Left lung (tissue), 10 donors: ENCODE results near the gene RCOR2. TPM values are rescaled to one million over a fixed set of nuclear protein-coding genes. Genes with fewer than 3 reads are reported as not detected.

ENCODE experiments used
- ATAC-seq: fragments of 200-7000 bp; cut with Tn5 transposase; one replicate; pipeline ENCODE4 v1.9.1; 2020; ENCODE audit warnings: moderate library complexity
- DNase-seq, 4 donors: peaks; one replicate each; pipeline ENCODE4 v3.0.0-alpha.2; 2013 to 2020
- H3K27ac ChIP-seq, 2 donors: fragments of 200-600 bp; sonication (generic) in 1 of 2; one replicate each; pipeline versions ENCODE4 v1.5.0 to v1.8.0; 2020 to 2021
- H3K27me3 ChIP-seq, 2 donors: fragments of 200-600 bp; sonication (generic) in 1 of 2; one replicate each; pipeline versions ENCODE4 v1.5.0 to v1.8.0; 2020 to 2021
- H3K36me3 ChIP-seq, 2 donors: fragments of 200-600 bp; sonication (generic) in 1 of 2; one replicate each; pipeline versions ENCODE4 v1.5.0 to v1.8.0; 2020 to 2021
- H3K4me1 ChIP-seq, 2 donors: fragments of 200-600 bp; one replicate each; pipeline ENCODE4 v1.8.0; 2021
- H3K4me3 ChIP-seq, 2 donors: fragments of 200-600 bp; sonication (generic) in 1 of 2; one replicate each; pipeline versions ENCODE4 v1.5.0 to v1.8.0; 2020 to 2021; ENCODE audit warnings: mild to moderate bottlenecking in 1 of 2
- H3K9me3 ChIP-seq, 2 donors: fragments of 200-600 bp; sonication (generic) in 1 of 2; one replicate each; pipeline versions ENCODE4 v1.5.0 to v1.8.0; 2020 to 2021
- CTCF ChIP-seq, 2 donors: fragments of 200-600 bp; sonication (generic) in 1 of 2; IDR thresholded peaks; one replicate each; pipeline versions ENCODE4 v1.5.0 to v1.8.0; 2021; ENCODE audit warnings: antibody characterized with exemption in 2 of 2
- intact Hi-C, 2 donors: fragments of 100-400 bp; cut with DNase I; formaldehyde crosslinking; loops; one replicate each; pipeline versions ENCODE4 v1.11.2 to v1.14.2; 2022
- polyA plus RNA-seq, 6 donors: library from polyadenylated mRNA; unstranded; fragments of 120-200 nt; gene quantifications; one replicate each; pipeline ENCODE4 v1.2.1, GENCODE V29; 2013; ENCODE audit not compliant: insufficient read length in 6 of 6
- total RNA-seq, 2 donors: library from RNA; stranded (reverse); fragmentation: NEBNext Ultra II Directional; extraction: Animal tissue kit (Norgen Biotek cat#: 25700); gene quantifications; one replicate each; pipeline ENCODE4 v1.2.1, GENCODE V29; 2021
- donor health status: DM: no; HTN: yes; CAD: no.
- donor health status: DM: no; HTN: no; CAD: no.

The RCOR2 gene
- total and polyA plus RNA-seq, 8 donors = 0.45 to 17.4 (median 12.4) TPM

- intact Hi-C loops = no loop called here
- ATAC-seq (no peak), DNase-seq (no peak)
- TF ChIP-seq CTCF (IDR thresholded peaks at IDR 0.05) = no peak
- no peaks in the 10 kb centered on the region for H3K9me3 ChIP-seq
- H3K36me3 ChIP-seq = peaks cover 0 to 34% of the 10 kb centered on the region in 2 donors
- peaks cover 19 to 58% of the 10 kb centered on the region in 2 donors for H3K4me1 ChIP-seq
- no peak overlapping the region for H3K4me3 ChIP-seq
- peak overlapping the region in 1 of 2 donors; percentile 31 for H3K27ac ChIP-seq
- H3K27me3 ChIP-seq = no peaks in the 10 kb centered on the region
These were observed 24.7 kb downstream of the RCOR2 start for GRCh38 chr11:63892228-63892627.

- intact Hi-C loops = no loop called here
- no peak for TF ChIP-seq CTCF (IDR thresholded peaks at IDR 0.05)
- Histone ChIP-seq H3K27me3 (no peaks in the 10 kb centered on the region), H3K36me3 (peaks cover 0 to 15% of the 10 kb centered on the region in 2 donors), H3K9me3 (no peaks in the 10 kb centered on the region), H3K27ac (peak overlapping the region in 1 of 2 donors; percentile 93), H3K4me1 (peaks cover 22 to 72% of the 10 kb centered on the region in 2 donors), H3K4me3 (no peak overlapping the region)
- ATAC-seq (no peak), DNase-seq (no peak)
These were observed 26.6 kb downstream of the RCOR2 start for GRCh38 chr11:63890368-63890767.

GRCh38 chr11:63889344-63889743 lies 27.6 kb downstream of the RCOR2 start:
- peak in 1 of 4 donors; percentile 83 for DNase-seq
- Histone ChIP-seq H3K27me3 (no peaks in the 10 kb centered on the region), H3K9me3 (no peaks in the 10 kb centered on the region), H3K27ac (peak overlapping the region; percentile 75 to 93), H3K4me1 (peaks cover 22 to 83% of the 10 kb centered on the region in 2 donors), H3K36me3 (peaks cover 0 to 5% of the 10 kb centered on the region in 2 donors), H3K4me3 (peak overlapping the region in 1 of 2 donors; percentile 41)
- intact Hi-C loops = no loop called here
- ATAC-seq = peak; percentile 48
- TF ChIP-seq CTCF (IDR thresholded peaks at IDR 0.05) = no peak

GRCh38 chr11:63888170-63889086 lies 28.5 kb downstream of the RCOR2 start:
- DNase-seq = peak; percentile 24 to 90 (median 70)
- peak; percentile 77 for ATAC-seq
- Histone ChIP-seq H3K4me1 (peaks cover 23 to 92% of the 10 kb centered on the region in 2 donors), H3K27ac (peak overlapping the region; percentile 75 to 93), H3K9me3 (no peaks in the 10 kb centered on the region), H3K36me3 (peaks cover 0 to 3% of the 10 kb centered on the region in 2 donors), H3K4me3 (peak overlapping the region; percentile 14 to 41), H3K27me3 (no peaks in the 10 kb centered on the region)
- intact Hi-C loops = no loop called here
- TF ChIP-seq CTCF (IDR thresholded peaks at IDR 0.05) = no peak

GRCh38 chr11:63887386-63887999 lies 29.5 kb downstream of the RCOR2 start:
- DNase-seq (no peak), ATAC-seq (no peak)
- TF ChIP-seq CTCF (IDR thresholded peaks at IDR 0.05) = no peak
- H3K4me3 ChIP-seq = peak overlapping the region in 1 of 2 donors; percentile 41
- peaks cover 27 to 96% of the 10 kb centered on the region in 2 donors for H3K4me1 ChIP-seq
- H3K36me3 ChIP-seq = peaks cover 0 to 3% of the 10 kb centered on the region in 2 donors
- H3K27ac ChIP-seq = peak overlapping the region; percentile 75 to 93
- intact Hi-C loops = no loop called here
- H3K9me3 ChIP-seq = no peaks in the 10 kb centered on the region
- H3K27me3 ChIP-seq = no peaks in the 10 kb centered on the region
